ENCODE data around the gene ICAM2. TPM values are rescaled to one million over a fixed set of nuclear protein-coding genes. Genes with fewer than 3 reads are reported as not detected.

The ICAM2 gene
- 1 to 10 TPM; 9.2 to 9.5 TPM for total RNA-seq

DNA sequence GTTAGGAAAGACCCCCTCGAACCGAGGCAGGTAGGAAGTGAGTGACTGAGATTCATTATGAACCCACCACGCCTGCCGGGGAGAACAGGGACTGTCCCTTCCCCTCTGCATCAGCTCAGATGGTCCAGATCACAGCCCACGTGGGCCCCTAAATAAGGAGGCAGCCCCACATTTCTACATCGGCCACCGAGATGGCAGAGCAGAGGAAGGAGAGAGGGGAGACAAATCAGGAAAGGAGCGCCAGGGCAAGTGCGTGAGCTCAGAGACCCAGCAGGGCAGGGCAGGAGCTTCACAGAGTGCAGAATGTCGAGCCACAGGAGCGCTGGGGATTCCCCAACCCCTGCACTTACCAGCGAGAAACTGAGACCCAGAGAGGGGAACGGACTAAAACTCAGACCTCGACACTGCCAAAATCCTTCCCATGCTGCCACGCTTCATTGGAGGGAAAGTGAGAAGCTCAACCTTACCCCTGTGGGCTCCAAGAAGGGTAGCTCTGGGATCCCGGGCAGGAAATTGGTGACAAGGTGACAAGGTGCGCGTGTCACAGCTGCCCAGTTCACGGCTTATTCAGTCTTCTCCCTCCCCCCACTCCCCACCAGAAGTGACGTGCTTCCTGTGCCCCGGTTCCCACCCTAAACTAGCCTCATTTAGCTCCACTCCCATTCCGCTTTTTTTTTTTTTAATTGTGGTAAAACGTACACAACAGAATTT is at the start of gene ICAM2:
ICAM2 (minus strand) TSS at position 578 of the 711 bp plus-strand sequence. CDS start 13,942 bp downstream, outside the sequence.
- peak within 1 kb of the TSS; percentile 38 for H3K4me3 ChIP-seq
- H3K9me3 ChIP-seq, result no peaks in the 10 kb centered on the region
- no peaks in the 10 kb centered on the region for H3K4me1 ChIP-seq
- TF ChIP-seq, protein P1, sequence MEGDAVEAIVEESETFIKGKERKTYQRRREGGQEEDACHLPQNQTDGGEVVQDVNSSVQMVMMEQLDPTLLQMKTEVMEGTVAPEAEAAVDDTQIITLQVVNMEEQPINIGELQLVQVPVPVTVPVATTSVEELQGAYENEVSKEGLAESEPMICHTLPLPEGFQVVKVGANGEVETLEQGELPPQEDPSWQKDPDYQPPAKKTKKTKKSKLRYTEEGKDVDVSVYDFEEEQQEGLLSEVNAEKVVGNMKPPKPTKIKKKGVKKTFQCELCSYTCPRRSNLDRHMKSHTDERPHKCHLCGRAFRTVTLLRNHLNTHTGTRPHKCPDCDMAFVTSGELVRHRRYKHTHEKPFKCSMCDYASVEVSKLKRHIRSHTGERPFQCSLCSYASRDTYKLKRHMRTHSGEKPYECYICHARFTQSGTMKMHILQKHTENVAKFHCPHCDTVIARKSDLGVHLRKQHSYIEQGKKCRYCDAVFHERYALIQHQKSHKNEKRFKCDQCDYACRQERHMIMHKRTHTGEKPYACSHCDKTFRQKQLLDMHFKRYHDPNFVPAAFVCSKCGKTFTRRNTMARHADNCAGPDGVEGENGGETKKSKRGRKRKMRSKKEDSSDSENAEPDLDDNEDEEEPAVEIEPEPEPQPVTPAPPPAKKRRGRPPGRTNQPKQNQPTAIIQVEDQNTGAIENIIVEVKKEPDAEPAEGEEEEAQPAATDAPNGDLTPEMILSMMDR (IDR thresholded peaks at IDR 0.05), result no peak
- peak within 1 kb of the TSS; percentile 77 to 83 for H3K9ac ChIP-seq (ENCODE audit: low read depth in 2 of 2, low read length in 2 of 2)
- H3K27me3 ChIP-seq, result no peaks in the 10 kb centered on the region
- peak; percentile 67 for DNase-seq
- intact Hi-C loops (cut with DNase I), result loop anchor here (10.0 kb wide), 1 partner anchor 105 kb away; the partner anchor contains the start of genes CSHL1 and GH1
- peak within 1 kb of the TSS; percentile 39 for H3K27ac ChIP-seq
- no peaks in the 10 kb centered on the region for H3K36me3 ChIP-seq

DNA sequence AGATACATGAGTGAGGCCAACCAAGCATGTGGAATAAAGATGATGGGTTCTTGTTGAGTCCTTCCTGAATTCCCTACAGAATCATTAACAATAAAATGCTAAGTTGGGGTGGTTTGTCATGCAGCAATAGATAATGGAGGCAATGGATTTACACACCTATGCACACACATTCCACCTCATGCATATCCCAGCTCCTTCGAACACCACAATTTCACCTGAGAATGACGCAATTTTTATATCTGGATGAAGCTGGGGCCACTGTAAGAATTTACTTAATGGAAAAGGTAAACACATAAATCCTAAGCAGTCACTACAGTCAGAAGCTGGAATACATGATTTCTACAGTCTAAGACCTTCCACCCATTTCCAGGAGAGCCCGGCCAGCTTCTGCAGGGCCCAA is 49.8 kb upstream of the ICAM2 start:
- no peaks in the 10 kb centered on the region for H3K9me3 ChIP-seq
- peaks cover 14% of the 10 kb centered on the region for H3K36me3 ChIP-seq
- no peak overlapping the region for H3K4me3 ChIP-seq
- intact Hi-C loops (cut with DNase I), result no loop called here
- H3K9ac ChIP-seq (ENCODE audit: low read depth in 2 of 2, low read length in 2 of 2), result no peak overlapping the region
- no peaks in the 10 kb centered on the region for H3K27me3 ChIP-seq
- H3K27ac ChIP-seq, result no peak overlapping the region
- DNase-seq, result no peak
- TF ChIP-seq, protein P1 (IDR thresholded peaks at IDR 0.05), result no peak
- H3K4me1 ChIP-seq, result no peaks in the 10 kb centered on the region

DNA sequence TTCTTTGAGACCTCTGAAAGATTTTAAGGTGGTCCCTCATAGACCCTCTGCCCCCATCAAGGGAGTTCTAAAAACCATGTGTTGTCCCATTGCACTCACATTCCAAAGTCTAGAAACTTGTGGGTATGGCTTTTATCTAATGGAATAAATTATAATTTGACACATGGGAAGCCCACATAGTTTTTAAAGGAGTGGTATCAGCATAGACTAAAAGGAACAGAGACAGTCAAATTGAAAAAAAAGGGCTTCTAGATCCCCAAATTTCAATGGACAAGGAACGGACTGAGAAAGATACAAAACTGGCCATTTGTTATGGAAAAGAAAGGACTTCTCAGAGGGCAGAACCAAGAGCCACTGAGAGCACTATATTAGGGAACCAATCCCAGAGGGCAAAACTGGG is 48.7 kb upstream of the ICAM2 start:
- H3K36me3 ChIP-seq, result peaks cover 14% of the 10 kb centered on the region
- no peak for DNase-seq
- H3K9me3 ChIP-seq, result no peaks in the 10 kb centered on the region
- TF ChIP-seq, protein P1 (IDR thresholded peaks at IDR 0.05), result no peak
- intact Hi-C loops (cut with DNase I), result no loop called here
- H3K27ac ChIP-seq, result no peak overlapping the region
- no peaks in the 10 kb centered on the region for H3K27me3 ChIP-seq
- no peaks in the 10 kb centered on the region for H3K4me1 ChIP-seq
- H3K9ac ChIP-seq (ENCODE audit: low read depth in 2 of 2, low read length in 2 of 2), result no peak overlapping the region
- no peak overlapping the region for H3K4me3 ChIP-seq

DNA sequence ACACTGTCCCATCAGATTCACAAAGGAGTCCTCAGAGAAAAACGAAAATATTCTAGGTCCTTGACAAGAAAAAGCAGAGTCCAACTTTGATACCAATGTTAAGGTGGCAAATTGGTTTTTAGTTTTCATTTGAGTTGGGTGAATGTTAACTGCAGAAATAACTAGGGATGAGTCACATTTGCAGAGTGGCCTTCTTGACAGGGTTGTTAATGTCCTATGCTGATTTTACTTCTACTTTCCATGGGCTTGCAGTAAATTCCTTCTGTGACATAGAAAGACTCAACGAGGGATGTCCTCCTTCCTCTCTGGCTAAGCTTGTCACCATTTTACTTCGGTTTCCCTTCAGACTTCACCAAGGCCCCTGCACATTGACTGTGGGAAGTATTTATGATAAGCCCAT is 47.2 kb upstream of the ICAM2 start:
- H3K36me3 ChIP-seq, result peaks cover 14% of the 10 kb centered on the region
- no peak overlapping the region for H3K9ac ChIP-seq (ENCODE audit: low read depth in 2 of 2, low read length in 2 of 2)
- H3K9me3 ChIP-seq, result no peaks in the 10 kb centered on the region
- intact Hi-C loops (cut with DNase I), result no loop called here
- H3K4me1 ChIP-seq, result no peaks in the 10 kb centered on the region
- DNase-seq, result no peak
- no peak overlapping the region for H3K27ac ChIP-seq
- TF ChIP-seq, protein P1 (IDR thresholded peaks at IDR 0.05), result no peak
- H3K4me3 ChIP-seq, result no peak overlapping the region
- no peaks in the 10 kb centered on the region for H3K27me3 ChIP-seq

DNA sequence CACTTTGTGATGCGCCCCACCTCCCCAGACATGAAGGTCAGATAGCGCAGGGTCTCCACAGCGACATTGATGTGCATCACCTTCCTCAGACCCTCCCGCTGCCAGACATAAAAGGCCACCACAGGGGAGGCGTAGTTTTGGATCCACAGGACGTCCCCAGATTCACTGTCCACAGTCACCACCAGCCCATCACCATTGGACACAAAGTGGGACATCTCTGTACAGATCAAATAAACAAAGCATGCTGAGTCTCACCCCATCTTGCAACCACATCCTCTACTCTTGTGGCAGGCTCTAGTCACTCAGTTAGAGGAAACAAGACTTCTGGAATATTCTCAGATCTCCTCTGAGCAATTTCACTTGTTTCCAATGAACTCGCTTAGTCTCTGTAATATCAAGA is 46.3 kb upstream of the ICAM2 start:
- TF ChIP-seq, protein P1 (IDR thresholded peaks at IDR 0.05), result no peak
- Histone ChIP-seq H3K9ac (ENCODE audit: low read depth in 2 of 2, low read length in 2 of 2) (no peak overlapping the region), H3K4me3 (no peak overlapping the region), H3K9me3 (no peaks in the 10 kb centered on the region), H3K27ac (no peak overlapping the region), H3K36me3 (peaks cover 14% of the 10 kb centered on the region), H3K27me3 (no peaks in the 10 kb centered on the region), H3K4me1 (no peaks in the 10 kb centered on the region)
- intact Hi-C loops (cut with DNase I), result no loop called here
- DNase-seq, result no peak

Measured in colonic mucosa (tissue), 4 donors.